ENCODE results near the gene CENPK. TPM values are rescaled to one million over a fixed set of nuclear protein-coding genes. Genes with fewer than 3 reads are reported as not detected.

The CENPK gene, protein sequence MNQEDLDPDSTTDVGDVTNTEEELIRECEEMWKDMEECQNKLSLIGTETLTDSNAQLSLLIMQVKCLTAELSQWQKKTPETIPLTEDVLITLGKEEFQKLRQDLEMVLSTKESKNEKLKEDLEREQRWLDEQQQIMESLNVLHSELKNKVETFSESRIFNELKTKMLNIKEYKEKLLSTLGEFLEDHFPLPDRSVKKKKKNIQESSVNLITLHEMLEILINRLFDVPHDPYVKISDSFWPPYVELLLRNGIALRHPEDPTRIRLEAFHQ
- total RNA-seq (2022; extraction: Qiagen RNA extraction), result 25.9 to 31.7 TPM (median 28.4 TPM) in 5 replicates

DNA sequence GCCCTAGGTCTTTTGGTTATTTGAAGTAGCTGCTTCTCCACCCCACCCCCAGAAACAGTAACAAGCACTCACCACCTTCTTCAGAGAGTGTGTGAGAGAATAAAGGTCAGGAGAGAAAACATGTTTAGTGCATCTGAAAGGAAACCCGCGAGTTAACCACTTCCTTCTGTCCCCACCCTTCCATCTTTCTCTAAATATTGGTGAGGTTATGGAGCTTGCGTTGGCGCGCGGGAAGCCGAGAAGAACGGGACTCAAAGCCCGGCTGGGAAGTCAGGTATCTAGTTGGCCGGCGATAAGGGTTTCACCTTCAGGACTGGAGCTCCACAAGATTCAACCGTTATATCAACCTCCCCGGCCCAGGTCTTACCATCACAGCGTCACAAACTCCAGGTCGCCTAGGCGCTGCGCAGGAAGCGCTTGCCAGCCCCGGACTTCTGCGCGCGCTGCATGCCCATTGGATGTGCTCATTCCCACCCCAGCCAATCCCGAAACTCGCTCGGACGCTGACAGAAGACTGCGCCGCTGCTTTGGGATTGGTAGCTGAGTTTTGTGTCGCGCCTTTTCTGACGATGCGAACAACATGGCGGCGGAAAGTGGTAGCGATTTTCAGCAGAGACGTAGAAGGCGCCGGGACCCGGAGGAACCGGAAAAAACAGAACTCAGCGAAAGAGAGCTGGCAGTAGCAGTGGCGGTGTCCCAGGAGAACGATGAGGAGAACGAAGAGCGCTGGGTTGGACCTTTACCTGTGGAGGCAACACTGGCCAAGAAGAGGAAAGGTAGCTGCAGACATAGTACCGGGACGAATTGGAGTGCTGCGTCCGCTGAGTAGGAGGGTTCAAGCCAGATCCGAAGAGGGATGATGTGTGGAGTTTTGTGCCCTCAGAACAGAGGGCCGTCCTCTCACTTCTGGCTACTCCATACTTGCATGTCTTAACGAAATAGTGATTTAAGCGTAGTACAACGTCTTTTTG is at the start of gene CENPK, which contains the start of gene PPWD1:
TSS of gene CENPK (minus strand) at position 438 of the 971 bp plus-strand sequence. CDS start 8,261 bp downstream, outside the sequence.
TSS of gene PPWD1 (plus strand) at position 566 of the 971 bp plus-strand sequence. CDS start at position 581, 15 bp downstream.

DNA sequence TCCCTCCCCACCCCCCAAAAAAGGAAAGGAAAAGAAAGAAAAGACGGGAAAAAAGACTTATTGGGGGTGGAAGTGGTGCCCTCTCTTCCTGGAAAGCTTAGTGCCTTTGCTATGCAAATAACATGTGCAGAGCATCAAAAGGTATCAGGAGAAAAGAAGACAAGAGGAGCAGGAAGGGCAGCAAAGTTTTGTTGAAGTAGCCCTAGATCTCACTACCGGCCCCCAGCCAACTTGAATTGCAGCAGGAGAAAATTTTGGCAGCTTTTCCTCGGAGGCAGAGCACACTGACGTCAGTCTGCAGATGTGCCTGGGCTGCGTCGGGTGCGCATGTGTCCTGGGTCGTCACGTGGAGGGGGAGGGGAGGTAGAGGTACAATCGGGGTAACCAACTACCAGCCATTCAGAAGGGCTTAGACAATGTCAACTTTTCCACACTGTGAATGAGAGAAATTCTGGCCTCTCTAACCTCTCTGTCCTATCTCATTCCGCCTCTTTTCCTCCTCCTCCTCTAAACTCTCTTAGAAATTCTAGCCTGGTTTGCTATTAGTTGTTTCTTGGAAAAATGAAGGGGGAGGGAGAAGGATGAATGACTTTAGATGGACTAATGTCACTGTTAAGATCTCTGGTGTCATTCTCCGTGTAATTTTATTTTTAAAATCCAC is 81.2 kb downstream of the CENPK start, which contains the start of gene ADAMTS6:
TSS of gene ADAMTS6 (minus strand) at position 286 of the 661 bp plus-strand sequence. CDS start 8,247 bp downstream, outside the sequence.

Other genes starting within 250 kb of the CENPK start
- gene ADAMTS6, start 81.2 kb downstream of the CENPK start, total RNA-seq (2022; extraction: Qiagen RNA extraction), result 0.01 to 0.15 TPM (median 0.04 TPM) in 5 replicates
- 17.4 to 19.6 TPM (median 19.1 TPM) in 5 replicates for gene PPWD1, start 128 bp upstream of the CENPK start, total RNA-seq (2022; extraction: Qiagen RNA extraction)
- gene TRIM23, start 61.2 kb upstream of the CENPK start, total RNA-seq (2022; extraction: Qiagen RNA extraction), result 4.9 to 9.1 TPM (median 7.0 TPM) in 5 replicates
- 1.5 to 3.0 TPM (median 2.1 TPM) in 5 replicates for gene SHLD3, start 61.9 kb upstream of the CENPK start, total RNA-seq (2022; extraction: Qiagen RNA extraction)
- 11.2 to 15.5 TPM (median 14.2 TPM) in 5 replicates for gene TRAPPC13, start 61.9 kb upstream of the CENPK start, total RNA-seq (2022; extraction: Qiagen RNA extraction)
- 5.8 to 9.4 TPM (median 7.6 TPM) in 5 replicates for gene SGTB, start 158.9 kb upstream of the CENPK start, total RNA-seq (2022; extraction: Qiagen RNA extraction)
- gene NLN, start 159.0 kb upstream of the CENPK start, total RNA-seq (2022; extraction: Qiagen RNA extraction), result 56.9 to 76.4 TPM (median 67.6 TPM) in 5 replicates